ENCODE results near the gene DEAF1.

The DEAF1 gene

DNA sequence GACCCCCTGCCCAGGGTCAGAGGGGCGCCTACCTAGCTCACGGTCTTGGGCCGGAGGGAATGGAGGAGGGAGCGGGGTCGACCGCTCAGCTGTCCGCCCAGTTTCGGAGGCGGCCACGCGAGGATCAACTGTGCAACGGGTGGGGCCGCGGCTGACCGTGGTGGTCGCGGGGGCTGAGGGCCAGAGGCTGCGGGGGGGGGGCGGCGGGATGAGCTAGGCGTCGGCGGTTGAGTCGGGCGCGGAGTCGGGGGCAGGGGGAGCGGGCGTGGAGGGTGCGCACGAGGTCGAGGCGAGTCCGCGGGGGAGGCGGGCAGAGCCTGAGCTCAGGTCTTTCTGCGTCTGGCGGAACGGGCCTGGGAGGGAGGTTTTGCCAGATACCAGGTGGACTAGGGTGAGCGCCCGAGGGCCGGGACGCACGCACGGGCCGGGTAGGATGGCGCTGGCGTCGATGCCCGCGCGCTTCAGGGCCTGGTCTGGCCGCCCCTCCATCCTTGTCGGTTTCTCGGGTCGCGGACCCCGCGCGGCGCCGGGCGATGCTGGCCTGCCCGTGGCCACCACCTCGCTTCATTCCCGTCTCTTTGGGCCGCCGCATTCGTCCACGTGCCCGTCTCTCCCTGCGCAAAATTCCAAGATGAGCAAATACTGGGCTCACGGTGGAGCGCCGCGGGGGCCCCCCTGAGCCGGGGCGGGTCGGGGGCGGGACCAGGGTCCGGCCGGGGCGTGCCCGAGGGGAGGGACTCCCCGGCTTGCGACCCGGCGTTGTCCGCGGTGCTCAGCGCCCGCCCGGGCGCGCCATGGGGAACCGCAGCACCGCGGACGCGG is 58.3 kb downstream of the DEAF1 start, which contains the start of gene DRD4:
Gene DRD4, plus strand, starts transcription at position 759 of the 822 bp plus-strand sequence. Its CDS starts 36 bp downstream, at position 795.
- POLR2A ChIA-PET: no interaction called here

DNA sequence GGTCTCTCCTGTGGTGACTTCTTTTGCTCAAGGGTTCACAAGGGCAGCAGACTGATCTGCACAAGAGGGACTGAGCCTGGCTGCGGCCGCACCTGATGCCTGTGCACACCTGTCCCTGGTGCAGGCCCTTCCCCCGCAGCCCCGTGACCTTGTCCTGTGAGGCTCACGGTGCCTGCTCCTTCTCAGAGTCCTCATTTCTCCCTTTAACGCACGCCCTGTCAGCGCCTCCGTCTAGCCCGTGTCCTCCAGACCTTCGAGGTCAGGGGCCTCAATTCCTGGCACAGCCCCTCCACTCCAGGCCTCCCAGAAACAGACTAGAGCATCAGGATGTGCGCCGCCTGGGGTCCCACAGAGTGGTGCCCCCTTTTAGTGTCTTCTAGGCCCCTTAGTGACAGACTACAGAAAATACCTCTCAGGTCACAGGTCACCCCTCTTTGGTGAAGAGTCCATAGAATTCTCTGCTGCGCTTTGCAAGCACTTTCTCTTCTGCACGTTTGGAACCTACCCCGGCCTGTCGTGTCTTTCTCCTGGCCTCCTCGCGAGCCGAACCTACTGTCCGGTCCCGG is 59.0 kb downstream of the DEAF1 start:
- ChIA-PET CTCF (interaction anchor here (0.6 kb wide), 1 partner anchor 58 kb away, joined by 3 read pairs; no protein-coding TSS in a partner anchor), POLR2A (no interaction called here)
- TF ChIP-seq FOXM1 (IDR thresholded peaks at IDR 0.05; ENCODE audit: borderline replicate concordance) (no peak), BHLHE40 (IDR thresholded peaks at IDR 0.05; ENCODE audit: borderline replicate concordance) (no peak)
- no peak for DNase-seq (ENCODE audit: extremely low spot score)

More for the DNA sequence above, 58.3 kb downstream of the DEAF1 start, which contains the start of gene DRD4:
- DNase-seq (ENCODE audit: extremely low spot score): no peak
- CTCF ChIA-PET: interaction anchor here (0.6 kb wide), 1 partner anchor 57 kb away, joined by 3 read pairs; no protein-coding TSS in a partner anchor
- no peak for TF ChIP-seq FOXM1 (IDR thresholded peaks at IDR 0.05; ENCODE audit: borderline replicate concordance)
- no peak for TF ChIP-seq ELF4 (IDR thresholded peaks at IDR 0.05)
- TF ChIP-seq NFRKB (IDR thresholded peaks at IDR 0.05): no peak
- TF ChIP-seq BHLHE40 (IDR thresholded peaks at IDR 0.05; ENCODE audit: borderline replicate concordance): no peak
- TF ChIP-seq ZNF384 (IDR thresholded peaks at IDR 0.05): no peak
- TF ChIP-seq FOXA1 (IDR thresholded peaks at IDR 0.05): no peak
- no peak for TF ChIP-seq TARDBP (IDR thresholded peaks at IDR 0.05)
- TF ChIP-seq, protein P1, sequence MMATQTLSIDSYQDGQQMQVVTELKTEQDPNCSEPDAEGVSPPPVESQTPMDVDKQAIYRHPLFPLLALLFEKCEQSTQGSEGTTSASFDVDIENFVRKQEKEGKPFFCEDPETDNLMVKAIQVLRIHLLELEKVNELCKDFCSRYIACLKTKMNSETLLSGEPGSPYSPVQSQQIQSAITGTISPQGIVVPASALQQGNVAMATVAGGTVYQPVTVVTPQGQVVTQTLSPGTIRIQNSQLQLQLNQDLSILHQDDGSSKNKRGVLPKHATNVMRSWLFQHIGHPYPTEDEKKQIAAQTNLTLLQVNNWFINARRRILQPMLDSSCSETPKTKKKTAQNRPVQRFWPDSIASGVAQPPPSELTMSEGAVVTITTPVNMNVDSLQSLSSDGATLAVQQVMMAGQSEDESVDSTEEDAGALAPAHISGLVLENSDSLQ (IDR thresholded peaks at IDR 0.05): no peak
- no peak for TF ChIP-seq CTBP1 (IDR thresholded peaks at IDR 0.05; ENCODE audit: borderline replicate concordance)
- TF ChIP-seq ARNT (IDR thresholded peaks at IDR 0.05): no peak
- no peak for TF ChIP-seq L3MBTL2 (conservative IDR thresholded peaks at IDR 0.05)
- TF ChIP-seq LEF1 (IDR thresholded peaks at IDR 0.05; ENCODE audit: borderline replicate concordance): no peak
- TF ChIP-seq FOXK2 (IDR thresholded peaks at IDR 0.05): no peak
- TF ChIP-seq SP1 (IDR thresholded peaks at IDR 0.05): no peak
- no peak for TF ChIP-seq HDGF (IDR thresholded peaks at IDR 0.05; ENCODE audit: borderline replicate concordance)

DNA sequence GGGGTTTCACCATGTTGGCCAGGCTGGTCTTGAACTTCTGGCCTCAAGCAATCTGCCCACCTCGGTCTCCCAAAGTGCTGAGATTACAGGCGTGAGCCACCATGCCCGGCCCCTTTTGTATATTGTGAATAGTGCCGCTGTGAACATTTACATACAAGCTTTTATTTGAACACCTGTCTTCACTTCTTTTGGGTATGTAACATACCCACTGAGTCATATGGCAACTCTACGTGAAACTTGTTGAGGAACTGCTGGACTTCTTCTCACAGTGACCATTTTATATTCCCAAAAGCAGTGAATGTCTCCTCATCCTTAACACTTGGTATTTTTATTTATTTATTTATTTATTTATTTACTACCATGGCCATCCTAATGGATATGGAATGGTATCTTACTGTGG is 64.2 kb downstream of the DEAF1 start:
- TF ChIP-seq ZNF384 (IDR thresholded peaks at IDR 0.05): no peak
- TF ChIP-seq SP1 (IDR thresholded peaks at IDR 0.05): no peak
- no peak for TF ChIP-seq ELF4 (IDR thresholded peaks at IDR 0.05)
- TF ChIP-seq ARNT (IDR thresholded peaks at IDR 0.05): no peak
- TF ChIP-seq FOXK2 (IDR thresholded peaks at IDR 0.05): no peak
- no peak for TF ChIP-seq NFRKB (IDR thresholded peaks at IDR 0.05)
- no peak for TF ChIP-seq FOXM1 (IDR thresholded peaks at IDR 0.05; ENCODE audit: borderline replicate concordance)
- TF ChIP-seq, protein P1 (IDR thresholded peaks at IDR 0.05): no peak
- no peak for TF ChIP-seq SUZ12 (IDR thresholded peaks at IDR 0.05)
- no peak for TF ChIP-seq TARDBP (IDR thresholded peaks at IDR 0.05)
- no peak for TF ChIP-seq HDGF (IDR thresholded peaks at IDR 0.05; ENCODE audit: borderline replicate concordance)
- no peak for TF ChIP-seq FOXA1 (IDR thresholded peaks at IDR 0.05)
- TF ChIP-seq BHLHE40 (IDR thresholded peaks at IDR 0.05; ENCODE audit: borderline replicate concordance): no peak
- TF ChIP-seq CTBP1 (IDR thresholded peaks at IDR 0.05; ENCODE audit: borderline replicate concordance): no peak
- TF ChIP-seq LEF1 (IDR thresholded peaks at IDR 0.05; ENCODE audit: borderline replicate concordance): no peak
- TF ChIP-seq L3MBTL2 (conservative IDR thresholded peaks at IDR 0.05): no peak
- no peak for DNase-seq (ENCODE audit: extremely low spot score)
- ChIA-PET POLR2A (no interaction called here), CTCF (no interaction called here)

DNA sequence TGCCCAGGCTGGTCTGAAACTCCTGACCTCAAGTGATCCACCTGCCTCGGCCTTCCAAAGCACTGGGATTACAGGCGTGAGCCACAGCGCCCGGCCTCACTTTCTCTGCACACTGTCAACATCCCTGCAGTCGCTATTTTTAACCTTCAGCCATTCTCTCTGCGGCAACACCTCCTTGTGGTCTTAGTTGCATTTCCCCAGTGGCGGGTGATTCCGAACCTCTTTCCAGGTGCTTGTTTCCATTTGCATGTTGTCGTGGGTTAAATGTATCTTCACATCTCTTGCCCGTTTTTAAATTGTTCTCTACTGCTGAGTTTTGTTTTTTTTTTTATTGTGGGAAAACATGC is 65.8 kb downstream of the DEAF1 start:
- DNase-seq (ENCODE audit: extremely low spot score): no peak
- POLR2A ChIA-PET: no interaction called here
- CTCF ChIA-PET: no interaction called here
- no peak for TF ChIP-seq ELF4 (IDR thresholded peaks at IDR 0.05)
- no peak for TF ChIP-seq TARDBP (IDR thresholded peaks at IDR 0.05)
- no peak for TF ChIP-seq FOXM1 (IDR thresholded peaks at IDR 0.05; ENCODE audit: borderline replicate concordance)
- TF ChIP-seq L3MBTL2 (conservative IDR thresholded peaks at IDR 0.05): no peak
- TF ChIP-seq LEF1 (IDR thresholded peaks at IDR 0.05; ENCODE audit: borderline replicate concordance): no peak
- no peak for TF ChIP-seq FOXA1 (IDR thresholded peaks at IDR 0.05)
- TF ChIP-seq SP1 (IDR thresholded peaks at IDR 0.05): no peak
- no peak for TF ChIP-seq ARNT (IDR thresholded peaks at IDR 0.05)
- TF ChIP-seq, protein P1 (IDR thresholded peaks at IDR 0.05): no peak
- no peak for TF ChIP-seq HDGF (IDR thresholded peaks at IDR 0.05; ENCODE audit: borderline replicate concordance)
- no peak for TF ChIP-seq NFRKB (IDR thresholded peaks at IDR 0.05)
- TF ChIP-seq BHLHE40 (IDR thresholded peaks at IDR 0.05; ENCODE audit: borderline replicate concordance): no peak
- no peak for TF ChIP-seq ZNF384 (IDR thresholded peaks at IDR 0.05)
- TF ChIP-seq FOXK2 (IDR thresholded peaks at IDR 0.05): no peak
- no peak for TF ChIP-seq SUZ12 (IDR thresholded peaks at IDR 0.05)
- TF ChIP-seq CTBP1 (IDR thresholded peaks at IDR 0.05; ENCODE audit: borderline replicate concordance): no peak

DNA sequence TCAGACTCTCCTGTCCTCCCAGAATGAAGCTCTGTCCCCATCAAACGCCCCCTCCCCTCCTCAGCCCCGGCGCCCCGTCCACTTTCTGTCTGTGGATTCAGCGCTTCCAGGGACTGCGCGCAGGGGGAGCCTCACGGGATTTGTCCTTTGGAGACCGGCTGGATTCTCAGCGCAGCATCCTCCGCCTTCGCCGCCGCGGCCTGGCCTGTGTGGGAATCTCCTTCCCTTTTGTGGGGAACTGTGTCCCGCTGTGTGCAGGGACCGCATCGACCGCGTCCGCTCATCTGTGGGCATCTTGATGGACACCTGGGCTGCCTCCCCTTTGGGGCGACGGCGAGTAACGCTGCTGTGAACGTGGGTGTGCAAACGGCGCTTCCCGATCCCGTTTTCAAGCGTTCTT is 67.0 kb downstream of the DEAF1 start:
- TF ChIP-seq CTBP1 (IDR thresholded peaks at IDR 0.05; ENCODE audit: borderline replicate concordance): no peak
- CTCF ChIA-PET: no interaction called here
- DNase-seq (ENCODE audit: extremely low spot score): no peak
- POLR2A ChIA-PET: no interaction called here

DNA sequence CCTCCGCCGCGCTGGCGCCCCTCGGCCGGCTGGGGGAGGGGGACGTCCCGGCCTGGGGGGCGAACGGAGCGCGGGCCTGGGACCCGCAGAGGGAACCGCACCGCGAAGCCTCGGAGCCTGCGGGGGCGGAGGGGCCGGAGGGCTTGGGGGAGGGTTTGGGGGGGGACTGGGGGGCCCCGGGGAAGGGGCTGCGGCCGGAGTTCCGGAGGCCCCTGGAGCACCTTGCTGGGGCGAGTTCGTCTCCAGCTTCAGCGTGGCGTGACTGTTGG is 67.8 kb downstream of the DEAF1 start:
- TF ChIP-seq SP1 (IDR thresholded peaks at IDR 0.05) (no peak), ARNT (IDR thresholded peaks at IDR 0.05) (no peak), ZNF384 (IDR thresholded peaks at IDR 0.05) (no peak), FOXM1 (IDR thresholded peaks at IDR 0.05; ENCODE audit: borderline replicate concordance) (no peak), SUZ12 (IDR thresholded peaks at IDR 0.05) (no peak), L3MBTL2 (conservative IDR thresholded peaks at IDR 0.05) (no peak), CTBP1 (IDR thresholded peaks at IDR 0.05; ENCODE audit: borderline replicate concordance) (no peak), FOXA1 (IDR thresholded peaks at IDR 0.05) (no peak), BHLHE40 (IDR thresholded peaks at IDR 0.05; ENCODE audit: borderline replicate concordance) (no peak), HDGF (IDR thresholded peaks at IDR 0.05; ENCODE audit: borderline replicate concordance) (no peak), NFRKB (IDR thresholded peaks at IDR 0.05) (no peak)
- TF ChIP-seq, protein P1 (IDR thresholded peaks at IDR 0.05): no peak
- no peak for DNase-seq (ENCODE audit: extremely low spot score)
- CTCF ChIA-PET: no interaction called here
- POLR2A ChIA-PET: no interaction called here

Data from HEK293T (cell line).